GM21515 (cell line): Measurements from ENCODE around the gene VAMP3.

Experiments
- ATAC-seq: cut with Tn5 transposase; IDR thresholded peaks from one replicate; pipeline ENCODE4 v1.9.1; 2021; ENCODE audit not compliant: unreplicated experiment

Gene VAMP3

GRCh38 chr1:7810395-7810794 is 39.3 kb downstream of the VAMP3 start:
- ATAC-seq, result no peak

GRCh38 chr1:7811476-7811875 is 40.4 kb downstream of the VAMP3 start:
- ATAC-seq, result no peak

- ATAC-seq, result no peak
These were observed 42.7 kb downstream of the VAMP3 start for GRCh38 chr1:7813677-7814373.

GRCh38 chr1:7821282-7821681 is 50.2 kb downstream of the VAMP3 start:
- ATAC-seq, result no peak

- no peak for ATAC-seq
These were observed 53.6 kb downstream of the VAMP3 start for GRCh38 chr1:7824701-7825100.

- ATAC-seq, result no peak
These were observed 55.3 kb downstream of the VAMP3 start for GRCh38 chr1:7826363-7826762.

GRCh38 chr1:7827126-7827955 is 56.2 kb downstream of the VAMP3 start:
- ATAC-seq, result no peak
